Stomach smooth muscle (tissue), 2 donors: ENCODE data around the gene OSGIN1.
A peak's percentile ranks its signal among the peaks of the same experiment; 100 is the strongest.

Experiments used
- H3K27ac ChIP-seq: one replicate; pipeline ENCODE4 v1.7.0; 2013; ENCODE audit warnings: mild to moderate bottlenecking, low read length, inconsistent platforms
- H3K27me3 ChIP-seq, 2 donors: one replicate each; pipeline ENCODE4 v1.7.0; 2013; ENCODE audit warnings: low read length in 2 of 2; ENCODE audit not compliant: insufficient read depth in 2 of 2, control insufficient read depth in 1 of 2
- H3K36me3 ChIP-seq, 2 donors: one replicate each; pipeline ENCODE4 v1.7.0; 2013; ENCODE audit warnings: low read length in 2 of 2; ENCODE audit not compliant: control insufficient read depth in 2 of 2, insufficient read depth in 2 of 2
- H3K4me1 ChIP-seq: one replicate; pipeline ENCODE4 v1.7.0; 2013; ENCODE audit warnings: low read length; ENCODE audit not compliant: control insufficient read depth, insufficient read depth
- H3K4me3 ChIP-seq, 2 donors: one replicate each; pipeline ENCODE4 v1.7.0; 2013; ENCODE audit warnings: low read length in 2 of 2
- H3K9ac ChIP-seq, 2 donors: one replicate each; pipeline ENCODE4 v1.7.0; 2013; ENCODE audit warnings: low read length in 2 of 2, mild to moderate bottlenecking in 1 of 2
- H3K9me3 ChIP-seq, 2 donors: one replicate each; pipeline ENCODE4 v1.7.0; 2013; ENCODE audit warnings: low read length in 2 of 2; ENCODE audit not compliant: control insufficient read depth in 2 of 2
- donor health status: healthy.
- donor health status: Pancreatic carcinoma.

The OSGIN1 gene

DNA sequence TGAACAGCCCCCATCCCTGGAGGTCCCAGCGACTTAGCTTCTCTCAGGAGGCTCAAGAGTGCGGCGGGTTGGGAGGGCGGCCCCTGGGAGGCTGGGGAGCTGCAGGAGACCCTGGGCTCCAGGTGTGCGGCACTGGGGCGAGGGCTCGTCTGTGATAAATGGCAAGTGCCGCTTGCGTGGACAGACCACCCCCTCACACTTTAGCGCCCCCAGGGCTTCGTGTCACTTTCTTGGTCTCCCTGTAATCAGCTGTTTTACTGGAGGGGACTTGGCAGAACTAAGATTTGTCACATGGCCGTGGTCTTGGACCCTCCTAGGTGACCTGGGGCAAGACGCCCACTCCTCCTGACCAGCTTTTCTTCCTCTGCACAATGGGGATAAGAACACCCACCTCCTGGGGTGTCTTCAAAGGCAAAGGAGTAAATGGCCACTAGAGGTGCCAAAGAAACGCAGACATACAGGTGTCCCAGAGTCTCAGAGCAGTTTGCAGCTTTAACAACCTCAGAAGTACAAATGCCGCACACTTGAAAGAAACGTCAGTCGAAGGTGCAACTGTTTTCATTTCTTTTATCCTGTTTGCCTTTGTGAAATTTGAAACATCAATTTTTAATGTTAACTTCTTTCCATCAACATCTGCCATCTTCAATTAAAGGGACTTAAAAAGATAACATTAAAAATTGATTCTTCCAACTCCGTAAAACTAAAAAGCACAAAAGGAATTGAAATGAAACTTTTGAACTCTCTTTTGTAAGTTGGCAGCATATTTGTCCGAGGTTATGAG, 946 bp downstream of the OSGIN1 start:
- peak overlapping the region; percentile 4 to 58 for H3K9ac ChIP-seq
- peaks cover 0 to 3% of the 10 kb centered on the region in 2 donors for H3K36me3 ChIP-seq
- no peaks in the 10 kb centered on the region for H3K27me3 ChIP-seq
- H3K27ac ChIP-seq: peak overlapping the region; percentile 84
- H3K4me3 ChIP-seq: peak overlapping the region; percentile 86 to 88
- H3K4me1 ChIP-seq: peaks cover 27% of the 10 kb centered on the region
- no peaks in the 10 kb centered on the region for H3K9me3 ChIP-seq

GRCh38 chr16:83954577-83955016, 1.6 kb downstream of the OSGIN1 start:
- Histone ChIP-seq H3K4me3 (no peak overlapping the region), H3K36me3 (peaks cover 6 to 9% of the 10 kb centered on the region in 2 donors), H3K27me3 (no peaks in the 10 kb centered on the region), H3K4me1 (peaks cover 27% of the 10 kb centered on the region), H3K9me3 (no peaks in the 10 kb centered on the region), H3K27ac (no peak overlapping the region), H3K9ac (no peak overlapping the region)

DNA sequence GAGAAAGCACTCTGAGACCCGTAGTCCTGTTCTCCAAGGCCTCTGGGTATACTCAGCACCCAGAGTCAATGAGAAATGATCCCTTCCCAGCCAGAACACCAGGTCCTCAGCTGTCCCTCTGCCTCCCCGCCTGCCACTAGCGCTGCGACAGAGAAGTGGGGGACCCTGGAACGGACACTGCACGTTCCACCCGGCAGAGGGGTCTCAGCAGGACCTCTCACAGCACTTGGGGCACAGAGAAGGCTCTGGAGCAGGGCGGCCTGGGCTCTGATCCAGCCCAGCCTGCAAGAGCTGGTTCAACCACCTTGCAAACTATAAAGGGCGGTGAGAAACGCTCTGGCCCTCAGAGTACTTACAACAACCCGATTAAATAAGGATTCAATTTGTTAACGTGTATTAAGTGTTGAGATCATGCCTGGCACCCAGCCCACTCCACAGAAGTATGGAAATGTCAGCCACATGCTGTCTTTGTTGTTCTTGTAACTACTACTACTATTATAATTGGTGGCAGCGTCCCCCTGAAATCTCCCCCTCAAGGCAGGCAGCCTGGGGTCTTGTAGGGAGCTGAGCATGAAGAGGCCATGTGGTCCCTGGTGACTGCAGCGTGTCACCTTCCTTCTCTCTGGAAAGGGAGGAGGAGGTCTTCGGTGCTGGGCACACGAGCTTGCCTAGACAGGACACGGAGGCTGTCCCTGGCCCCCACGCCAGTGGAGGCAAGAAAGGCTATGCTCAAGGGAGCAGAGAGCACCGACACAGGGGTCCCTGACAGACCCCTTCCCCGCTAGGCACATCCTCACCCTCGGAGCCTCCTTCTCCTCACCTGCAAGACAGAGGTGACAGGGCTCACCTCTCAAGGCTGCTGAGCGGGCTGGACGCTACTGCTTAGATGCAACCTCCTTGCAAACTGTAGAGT, 2.4 kb downstream of the OSGIN1 start:
- peaks cover 15 to 17% of the 10 kb centered on the region in 2 donors for H3K36me3 ChIP-seq
- no peak overlapping the region for H3K27ac ChIP-seq
- no peaks in the 10 kb centered on the region for H3K9me3 ChIP-seq
- H3K27me3 ChIP-seq: no peaks in the 10 kb centered on the region
- peaks cover 27% of the 10 kb centered on the region for H3K4me1 ChIP-seq
- H3K9ac ChIP-seq: no peak overlapping the region
- no peak overlapping the region for H3K4me3 ChIP-seq

- H3K27me3 ChIP-seq: no peaks in the 10 kb centered on the region
- H3K27ac ChIP-seq: no peak overlapping the region
Observed at GRCh38 chr16:83956336-83957289, 3.6 kb downstream of the OSGIN1 start.

DNA sequence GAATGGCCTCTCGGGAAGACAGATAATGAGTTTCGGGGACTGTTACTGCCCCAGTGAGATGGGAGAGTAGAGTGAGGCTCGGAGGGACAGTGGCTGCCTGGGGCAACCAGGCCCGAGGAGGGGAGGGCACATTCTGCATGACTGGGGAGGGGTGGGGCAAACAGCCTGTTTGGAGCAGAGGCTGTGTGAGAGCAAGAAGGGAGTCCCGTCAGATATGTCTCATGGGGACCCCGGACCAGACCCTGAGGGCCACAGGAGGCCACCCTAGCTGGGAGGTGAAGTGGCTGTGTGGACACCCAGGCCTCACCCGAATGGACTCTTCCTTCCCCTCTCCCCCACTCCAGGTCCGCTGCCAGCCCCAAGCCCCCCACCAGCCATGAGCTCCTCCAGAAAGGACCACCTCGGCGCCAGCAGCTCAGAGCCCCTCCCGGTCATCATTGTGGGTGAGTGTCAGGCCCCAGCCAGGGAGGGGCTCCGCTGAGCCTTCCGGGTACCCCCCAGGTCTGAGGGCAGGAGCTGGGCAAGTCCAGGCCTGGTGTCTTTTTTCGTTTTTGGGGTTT, 4.3 kb downstream of the OSGIN1 start:
- Histone ChIP-seq H3K4me3 (no peak overlapping the region), H3K9ac (no peak overlapping the region), H3K9me3 (no peaks in the 10 kb centered on the region), H3K4me1 (peaks cover 27% of the 10 kb centered on the region), H3K36me3 (peaks cover 20 to 21% of the 10 kb centered on the region in 2 donors), H3K27me3 (no peaks in the 10 kb centered on the region), H3K27ac (no peak overlapping the region)

More at GRCh38 chr16:83956336-83957289, 3.6 kb downstream of the OSGIN1 start:
- H3K36me3 ChIP-seq: peaks cover 20 to 21% of the 10 kb centered on the region in 2 donors
- peaks cover 27% of the 10 kb centered on the region for H3K4me1 ChIP-seq
- no peak overlapping the region for H3K9ac ChIP-seq
- H3K4me3 ChIP-seq: no peak overlapping the region
- H3K9me3 ChIP-seq: no peaks in the 10 kb centered on the region

DNA sequence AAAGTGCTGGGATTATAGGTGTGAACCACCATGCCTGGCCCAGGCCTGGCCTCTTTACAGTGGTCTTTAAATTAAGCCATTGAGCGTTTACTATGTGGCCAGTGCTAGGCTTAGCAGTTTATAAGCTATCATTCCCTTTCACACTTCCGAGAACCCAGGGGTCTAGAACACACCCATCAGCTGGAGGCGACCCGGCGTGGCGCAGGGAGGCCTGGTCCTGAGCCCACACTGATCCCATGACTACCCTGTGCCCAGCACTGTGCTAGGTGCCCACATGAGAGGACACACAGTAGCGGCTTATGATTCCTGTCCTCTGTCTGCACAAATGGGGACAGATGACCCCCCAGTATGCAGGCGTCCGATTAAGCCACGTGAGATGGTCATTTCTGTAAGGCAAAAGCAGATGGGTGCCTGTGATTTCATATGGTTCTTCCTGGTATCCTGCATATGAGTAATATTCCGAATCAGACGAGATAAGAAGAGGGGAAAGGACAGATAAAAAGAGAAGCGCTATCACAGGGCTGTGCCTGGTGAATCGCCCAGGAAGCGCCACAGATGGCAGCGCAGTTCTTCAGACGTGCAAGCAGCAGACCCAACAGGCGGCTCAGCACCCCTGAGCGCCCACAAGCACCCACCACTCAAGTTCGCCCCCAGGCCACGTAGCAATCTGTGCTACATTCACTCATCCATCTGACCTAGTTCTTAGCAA, 5.3 kb downstream of the OSGIN1 start:
- peaks cover 26% of the 10 kb centered on the region in 2 donors for H3K36me3 ChIP-seq
- H3K9ac ChIP-seq: no peak overlapping the region
- H3K27ac ChIP-seq: no peak overlapping the region
- peaks cover 17% of the 10 kb centered on the region for H3K4me1 ChIP-seq
- H3K4me3 ChIP-seq: no peak overlapping the region
- H3K27me3 ChIP-seq: no peaks in the 10 kb centered on the region
- H3K9me3 ChIP-seq: no peaks in the 10 kb centered on the region

GRCh38 chr16:83958846-83959565, 6.0 kb downstream of the OSGIN1 start:
- H3K27me3 ChIP-seq: no peaks in the 10 kb centered on the region
- no peak overlapping the region for H3K4me3 ChIP-seq
- H3K9ac ChIP-seq: no peak overlapping the region
- peaks cover 26% of the 10 kb centered on the region in 2 donors for H3K36me3 ChIP-seq
- no peak overlapping the region for H3K27ac ChIP-seq
- no peaks in the 10 kb centered on the region for H3K9me3 ChIP-seq
- peaks cover 11% of the 10 kb centered on the region for H3K4me1 ChIP-seq

- peaks cover 6% of the 10 kb centered on the region for H3K4me1 ChIP-seq
- no peak overlapping the region for H3K27ac ChIP-seq
- peaks cover 26% of the 10 kb centered on the region in 2 donors for H3K36me3 ChIP-seq
- H3K4me3 ChIP-seq: no peak overlapping the region
- H3K27me3 ChIP-seq: no peaks in the 10 kb centered on the region
- H3K9me3 ChIP-seq: no peaks in the 10 kb centered on the region
- H3K9ac ChIP-seq: no peak overlapping the region
Observed at GRCh38 chr16:83959656-83960434, 6.8 kb downstream of the OSGIN1 start.
